Adipocyte (in vitro differentiated cells): ENCODE data around the gene ZFAND4.
"Not testable (repeated sequence)": the region's sequence is repeated elsewhere in the genome, so short reads cannot be mapped to it uniquely, and the experiment has no call there.

Experiments used
- DNase-seq: peaks from one replicate; pipeline ENCODE4 v3.0.0-alpha.2; 2015; ENCODE audit warnings: low read depth
- H3K27me3 ChIP-seq: replicated peaks from 2 replicates; pipeline ENCODE4 v1.7.0; 2013; ENCODE audit warnings: mild to moderate bottlenecking, low read length, moderate library complexity; ENCODE audit not compliant: control insufficient read depth, insufficient read depth
- H3K36me3 ChIP-seq: 2 replicates; pipeline ENCODE4 v1.7.0; 2013; ENCODE audit warnings: low read length, mild to moderate bottlenecking, moderate library complexity; ENCODE audit not compliant: control insufficient read depth, insufficient read depth, severe bottlenecking
- H3K4me1 ChIP-seq: 2 replicates; pipeline ENCODE4 v1.7.0; 2013; ENCODE audit warnings: mild to moderate bottlenecking, low read length, moderate library complexity; ENCODE audit not compliant: control insufficient read depth, insufficient read depth
- H3K4me3 ChIP-seq: 2 replicates; pipeline ENCODE4 v1.7.0; 2013; ENCODE audit warnings: mild to moderate bottlenecking, low read length, moderate library complexity
- H3K9ac ChIP-seq: 2 replicates; pipeline ENCODE4 v1.7.0; 2013; ENCODE audit warnings: mild to moderate bottlenecking, low read length, moderate library complexity
- H3K9me3 ChIP-seq: 2 replicates; pipeline ENCODE4 v1.7.0; 2013; ENCODE audit warnings: mild to moderate bottlenecking, low read length, moderate library complexity; ENCODE audit not compliant: control insufficient read depth

ZFAND4 gene

GRCh38 chr10:45672181-45673073 is at the start of gene ZFAND4:
ZFAND4 (minus strand) TSS chr10:45672772; CDS start chr10:45663725, 9,047 bp downstream.
- peak within 1 kb of the TSS; percentile 93 for H3K9ac ChIP-seq
- H3K27me3 ChIP-seq = no peaks in the 10 kb centered on the region
- H3K9me3 ChIP-seq = no peaks in the 10 kb centered on the region
- peak within 1 kb of the TSS; percentile 96 for H3K4me3 ChIP-seq
- no peaks in the 10 kb centered on the region for H3K36me3 ChIP-seq
- H3K4me1 ChIP-seq = peaks cover 5% of the 10 kb centered on the region
- peak; percentile 96 for DNase-seq

- H3K9ac ChIP-seq, H3K4me1 ChIP-seq, H3K36me3 ChIP-seq, H3K27me3 ChIP-seq, H3K9me3 ChIP-seq, H3K4me3 ChIP-seq, DNase-seq: not testable (repeated sequence)
Measured at GRCh38 chr10:45721503-45721902, 48.9 kb upstream of the ZFAND4 start.

GRCh38 chr10:45717642-45718041 is 45.1 kb upstream of the ZFAND4 start:
- not testable (repeated sequence) for H3K4me1 ChIP-seq, H3K9me3 ChIP-seq, H3K9ac ChIP-seq, DNase-seq, H3K4me3 ChIP-seq, H3K27me3 ChIP-seq, H3K36me3 ChIP-seq

- H3K36me3 ChIP-seq, H3K9me3 ChIP-seq, H3K4me1 ChIP-seq, H3K27me3 ChIP-seq, DNase-seq, H3K4me3 ChIP-seq, H3K9ac ChIP-seq: not testable (repeated sequence)
Measured at GRCh38 chr10:45717053-45717452, 44.5 kb upstream of the ZFAND4 start.

- not testable (repeated sequence) for H3K36me3 ChIP-seq, H3K9me3 ChIP-seq, DNase-seq, H3K9ac ChIP-seq, H3K4me3 ChIP-seq, H3K27me3 ChIP-seq, H3K4me1 ChIP-seq
Measured at GRCh38 chr10:45711223-45711622, 38.7 kb upstream of the ZFAND4 start.

- not testable (repeated sequence) for H3K36me3 ChIP-seq, H3K9ac ChIP-seq, H3K9me3 ChIP-seq, H3K4me1 ChIP-seq, H3K27me3 ChIP-seq
- H3K4me3 ChIP-seq = peak overlapping the region; percentile 52
- peak; percentile 41 for DNase-seq
Measured at GRCh38 chr10:45710200-45710796, 37.7 kb upstream of the ZFAND4 start.

- H3K4me1 ChIP-seq, H3K27me3 ChIP-seq, H3K9ac ChIP-seq, H3K4me3 ChIP-seq, H3K36me3 ChIP-seq, DNase-seq, H3K9me3 ChIP-seq: not testable (repeated sequence)
Measured at GRCh38 chr10:45678467-45678866, 5.9 kb upstream of the ZFAND4 start.

- Histone ChIP-seq H3K36me3 (no peaks in the 10 kb centered on the region), H3K4me1 (peaks cover 5% of the 10 kb centered on the region), H3K27me3 (no peaks in the 10 kb centered on the region), H3K9ac (no peak overlapping the region), H3K9me3 (no peaks in the 10 kb centered on the region), H3K4me3 (no peak overlapping the region)
- no peak for DNase-seq
Measured at GRCh38 chr10:45675388-45675787, 2.8 kb upstream of the ZFAND4 start.

GRCh38 chr10:45673074-45673648 is 589 bp upstream of the ZFAND4 start:
- no peaks in the 10 kb centered on the region for H3K9me3 ChIP-seq
- peak; percentile 10 for DNase-seq
- H3K9ac ChIP-seq = peak overlapping the region; percentile 93
- H3K36me3 ChIP-seq = no peaks in the 10 kb centered on the region
- peaks cover 5% of the 10 kb centered on the region for H3K4me1 ChIP-seq
- no peaks in the 10 kb centered on the region for H3K27me3 ChIP-seq
- H3K4me3 ChIP-seq = peak overlapping the region; percentile 96

GRCh38 chr10:45671300-45671699 is 1.3 kb downstream of the ZFAND4 start:
- not testable (repeated sequence) for H3K4me1 ChIP-seq, DNase-seq, H3K36me3 ChIP-seq, H3K9me3 ChIP-seq, H3K9ac ChIP-seq, H3K27me3 ChIP-seq
- H3K4me3 ChIP-seq = peak overlapping the region; percentile 96

- not testable (repeated sequence) for H3K27me3 ChIP-seq, DNase-seq, H3K36me3 ChIP-seq, H3K9me3 ChIP-seq, H3K4me3 ChIP-seq, H3K9ac ChIP-seq, H3K4me1 ChIP-seq
Measured at GRCh38 chr10:45669897-45670296, 2.7 kb downstream of the ZFAND4 start.
